Astrocyte (in vitro differentiated cells and primary cell): ENCODE measurements around the gene TSC22D1. TPM values are rescaled to one million over a fixed set of nuclear protein-coding genes. Genes with fewer than 3 reads are reported as not detected.

Experiments used
- DNase-seq: peaks from one replicate; pipeline ENCODE4 v3.0.0-alpha.2; 2010; ENCODE audit warnings: low read depth
- FAIRE-seq: peaks from 2 replicates; lab custom pipeline; 2011; peaks lifted over from hg19 to GRCh38; lab: Jason Lieb, UNC
- H2AFZ ChIP-seq: 2 replicates; pipeline ENCODE4 v1.6.0; 2012; ENCODE audit warnings: low read depth, low read length, inconsistent platforms
- H3K27ac ChIP-seq: 2 replicates; pipeline ENCODE4 v1.5.1; 2011; ENCODE audit warnings: low read depth, low read length, inconsistent platforms
- H3K27me3 ChIP-seq: 2 replicates; pipeline ENCODE4 v1.6.0; 2011; ENCODE audit warnings: low read length, inconsistent platforms; ENCODE audit not compliant: insufficient read depth
- H3K36me3 ChIP-seq: 2 replicates; pipeline ENCODE4 v1.5.1; 2011; ENCODE audit warnings: low read length, inconsistent platforms; ENCODE audit not compliant: insufficient read depth
- H3K4me1 ChIP-seq: 2 replicates; pipeline ENCODE4 v1.5.1; 2011; ENCODE audit warnings: low read length, inconsistent platforms; ENCODE audit not compliant: insufficient read depth
- H3K4me2 ChIP-seq: 2 replicates; pipeline ENCODE4 v1.6.0; 2012; ENCODE audit warnings: low read length, inconsistent platforms
- H3K4me3 ChIP-seq: 2 replicates; pipeline ENCODE4 v1.5.1; 2011; ENCODE audit warnings: low read depth, mild to moderate bottlenecking, low read length, inconsistent platforms; ENCODE audit not compliant: insufficient read depth
- H3K79me2 ChIP-seq: 2 replicates; pipeline ENCODE4 v1.6.0; 2012; ENCODE audit warnings: mild to moderate bottlenecking, low read length, inconsistent platforms; ENCODE audit not compliant: insufficient read depth
- H3K9ac ChIP-seq: 2 replicates; pipeline ENCODE4 v1.6.0; 2012; ENCODE audit warnings: mild to moderate bottlenecking, low read length, inconsistent platforms
- H3K9me3 ChIP-seq: 2 replicates; pipeline ENCODE4 v1.5.1; 2012; ENCODE audit warnings: low read depth, mild to moderate bottlenecking, low read length, inconsistent platforms; ENCODE audit not compliant: insufficient read depth
- H4K20me1 ChIP-seq: 2 replicates; pipeline ENCODE4 v1.6.0; 2012; ENCODE audit warnings: low read length, inconsistent platforms; ENCODE audit not compliant: insufficient read depth
- H3K27ac Mint-ChIP-seq: one replicate; pipeline ENCODE4 v1.8.0; 2021; ENCODE audit warnings: mild to moderate bottlenecking, mixed read lengths; ENCODE audit not compliant: unreplicated experiment
- H3K27me3 Mint-ChIP-seq: one replicate; pipeline ENCODE4 v1.8.0; 2021; ENCODE audit warnings: low read depth, mixed read lengths; ENCODE audit not compliant: unreplicated experiment
- H3K36me3 Mint-ChIP-seq: one replicate; pipeline ENCODE4 v1.8.0; 2021; ENCODE audit warnings: low read depth, mixed read lengths; ENCODE audit not compliant: unreplicated experiment
- H3K4me1 Mint-ChIP-seq: one replicate; pipeline ENCODE4 v1.8.0; 2021; ENCODE audit warnings: low read depth, mixed read lengths; ENCODE audit not compliant: unreplicated experiment
- H3K4me3 Mint-ChIP-seq: one replicate; pipeline ENCODE4 v1.8.0; 2021; ENCODE audit warnings: mild to moderate bottlenecking, moderate library complexity, mixed read lengths; ENCODE audit not compliant: unreplicated experiment
- H3K9me3 Mint-ChIP-seq: one replicate; pipeline ENCODE4 v1.8.0; 2021; ENCODE audit warnings: mild to moderate bottlenecking, mixed read lengths; ENCODE audit not compliant: unreplicated experiment
- CTCF ChIP-seq: IDR thresholded peaks from 2 replicates; pipeline ENCODE4 v1.5.1; 2011; ENCODE audit warnings: low read depth, mild to moderate bottlenecking, inconsistent platforms, low read length, moderate library complexity; ENCODE audit not compliant: insufficient read depth
- EZH2 ChIP-seq: IDR thresholded peaks from 2 replicates; pipeline ENCODE4 v1.6.1; 2012; ENCODE audit warnings: mild to moderate bottlenecking, low read length, inconsistent platforms; ENCODE audit not compliant: insufficient read depth
- total RNA-seq: library from RNA; stranded (reverse); gene quantifications from 2 replicates; pipeline ENCODE4 v1.2.1, GENCODE V29; 2021

Gene TSC22D1
- total RNA-seq, 1 donor from 2014 or later, result 96.2 TPM

GRCh38 chr13:44561351-44561750 lies 14.8 kb downstream of the TSC22D1 start:
- Histone ChIP-seq H3K79me2 (peaks cover 94% of the 10 kb centered on the region), H3K9me3 (no peaks in the 10 kb centered on the region), H3K4me2 (no peak overlapping the region), H3K27me3 (no peaks in the 10 kb centered on the region), H4K20me1 (peaks cover 62% of the 10 kb centered on the region), H3K27ac (no peak overlapping the region), H3K4me3 (no peak overlapping the region), H2AFZ (no peak overlapping the region), H3K4me1 (no peaks in the 10 kb centered on the region), H3K9ac (no peak overlapping the region), H3K36me3 (no peaks in the 10 kb centered on the region)
- H3K27ac Mint-ChIP-seq, result no peak overlapping the region
- TF ChIP-seq EZH2 (no peak), CTCF (no peak)
- peaks cover 7% of the 10 kb centered on the region for H3K36me3 Mint-ChIP-seq
- no peak for DNase-seq
- FAIRE-seq, result peak; percentile 59
- H3K9me3 Mint-ChIP-seq, result no peaks in the 10 kb centered on the region
- no peak overlapping the region for H3K4me3 Mint-ChIP-seq
- peaks cover 11% of the 10 kb centered on the region for H3K4me1 Mint-ChIP-seq
- no peaks in the 10 kb centered on the region for H3K27me3 Mint-ChIP-seq

- H3K27me3 ChIP-seq, result no peaks in the 10 kb centered on the region
- H2AFZ ChIP-seq, result no peak overlapping the region
- Mint-ChIP-seq H3K9me3 (no peaks in the 10 kb centered on the region), H3K36me3 (peaks cover 11% of the 10 kb centered on the region), H3K27me3 (no peaks in the 10 kb centered on the region), H3K27ac (no peak overlapping the region), H3K4me3 (no peak overlapping the region), H3K4me1 (peaks cover 3% of the 10 kb centered on the region)
- FAIRE-seq (no peak), DNase-seq (no peak)
- no peak overlapping the region for H3K4me3 ChIP-seq
- no peak overlapping the region for H3K9ac ChIP-seq
- no peak overlapping the region for H3K4me2 ChIP-seq
- no peaks in the 10 kb centered on the region for H3K9me3 ChIP-seq
- H3K27ac ChIP-seq, result no peak overlapping the region
- H3K4me1 ChIP-seq, result no peaks in the 10 kb centered on the region
- H3K36me3 ChIP-seq, result peaks cover under 1% of the 10 kb centered on the region
- TF ChIP-seq EZH2, result no peak
- TF ChIP-seq CTCF, result no peak
- H3K79me2 ChIP-seq, result peaks cover 94% of the 10 kb centered on the region
- H4K20me1 ChIP-seq, result peaks cover 58% of the 10 kb centered on the region
Observed at GRCh38 chr13:44557986-44558385, 18.1 kb downstream of the TSC22D1 start.

- Histone ChIP-seq H3K9ac (no peak overlapping the region), H3K4me1 (no peaks in the 10 kb centered on the region), H3K36me3 (peaks cover 9% of the 10 kb centered on the region), H3K9me3 (no peaks in the 10 kb centered on the region), H3K79me2 (peaks cover 87% of the 10 kb centered on the region), H2AFZ (no peak overlapping the region), H3K27me3 (no peaks in the 10 kb centered on the region), H3K27ac (no peak overlapping the region), H3K4me3 (no peak overlapping the region), H4K20me1 (peaks cover 58% of the 10 kb centered on the region), H3K4me2 (no peak overlapping the region)
- TF ChIP-seq EZH2 (no peak), CTCF (no peak)
- peaks cover 15% of the 10 kb centered on the region for H3K36me3 Mint-ChIP-seq
- no peaks in the 10 kb centered on the region for H3K9me3 Mint-ChIP-seq
- DNase-seq (no peak), FAIRE-seq (no peak)
- H3K27ac Mint-ChIP-seq, result no peak overlapping the region
- H3K4me1 Mint-ChIP-seq, result no peaks in the 10 kb centered on the region
- H3K4me3 Mint-ChIP-seq, result no peak overlapping the region
- no peaks in the 10 kb centered on the region for H3K27me3 Mint-ChIP-seq
Observed at GRCh38 chr13:44555207-44555606, 20.9 kb downstream of the TSC22D1 start.
